GM12878 (cell line): Measurements from ENCODE around the gene ANKRD6. TPM values are rescaled to one million over a fixed set of nuclear protein-coding genes. Genes with fewer than 3 reads are reported as not detected.

Experiments
- ATAC-seq: fragments of 200-7000 bp; cut with Tn5 transposase; 3 replicates; pipeline ENCODE4 v1.9.1; 2020; ENCODE audit warnings: mild to moderate bottlenecking, moderate library complexity
- BruUV-seq: library from RNA; stranded (reverse); fragments of 400-500 nt; replicated peaks from 2 replicates; lab custom pipeline; 2021; lab: Mats Ljungman, UMichigan
- CTCF ChIA-PET: fragments of 300-600 bp; sonication (Branson Sonifier 250); formaldehyde crosslinking; extraction: SDS; loops from one replicate; lab custom pipeline; 2021; ENCODE audit warnings: inconsistent platforms; lab: Yijun Ruan, JAX
- POLR2A ChIA-PET: fragments of 350-600 bp; formaldehyde crosslinking; extraction: SDS; loops from one replicate; lab custom pipeline; 2021; ENCODE audit warnings: inconsistent platforms; lab: Charles Lee
- RAD21 ChIA-PET: fragments of 300-600 bp; sonication (Branson Sonifier 250); formaldehyde crosslinking; loops from one replicate; lab custom pipeline; 2023; ENCODE audit warnings: antibody characterized with exemption; ENCODE audit not compliant: unreplicated experiment; lab: Charles Lee
- SMC1A ChIA-PET: fragments of 300-600 bp; sonication (Branson Sonifier 250); formaldehyde crosslinking; loops from one replicate; lab custom pipeline; 2023; ENCODE audit not compliant: unreplicated experiment, uncharacterized antibody; lab: Charles Lee
- DNase-seq: peaks from one replicate; pipeline ENCODE4 v3.0.0-alpha.2; 2011; ENCODE audit warnings: low read depth, low spot score
- FAIRE-seq: peaks from 3 replicates; lab custom pipeline; 2011; peaks lifted over from hg19 to GRCh38; lab: Jason Lieb, UNC
- H2AFZ ChIP-seq: 2 replicates; pipeline ENCODE4 v1.6.0; 2011; ENCODE audit warnings: low read depth, low read length, control low read depth; ENCODE audit not compliant: control insufficient read depth
- H3K27ac ChIP-seq: 2 replicates; pipeline ENCODE4 v1.5.1; 2011; ENCODE audit warnings: control low read depth; ENCODE audit not compliant: control insufficient read depth, insufficient read depth
- H3K27me3 ChIP-seq, 2 experiments: replicated peaks in 1 of 2; 2 replicates each; pipeline versions ENCODE4 v1.6.0 to v1.6.1; 2011; ENCODE audit warnings: low read length in 1 of 2; ENCODE audit not compliant: control insufficient read depth in 2 of 2, insufficient read depth in 2 of 2
- H3K36me3 ChIP-seq, 2 experiments: 2 replicates each; pipeline ENCODE4 v1.5.1; 2011; ENCODE audit warnings: low read length in 1 of 2; ENCODE audit not compliant: control insufficient read depth in 2 of 2, insufficient read depth in 2 of 2
- H3K4me1 ChIP-seq: 2 replicates; pipeline ENCODE4 v1.6.1; 2011; ENCODE audit warnings: mild to moderate bottlenecking, low read length, moderate library complexity, mixed read lengths; ENCODE audit not compliant: control insufficient read depth, insufficient read depth
- H3K4me2 ChIP-seq: 2 replicates; pipeline ENCODE4 v1.6.0; 2011; ENCODE audit warnings: control low read depth; ENCODE audit not compliant: control insufficient read depth, insufficient read depth
- H3K4me3 ChIP-seq: fragments of 200-600 bp; sonication (generic); 2 replicates; pipeline ENCODE4 v1.5.1; 2016
- H3K79me2 ChIP-seq: 2 replicates; pipeline ENCODE4 v1.6.0; 2011; ENCODE audit warnings: low read length; ENCODE audit not compliant: control insufficient read depth, insufficient read depth
- H3K9ac ChIP-seq: 2 replicates; pipeline ENCODE4 v1.8.0; 2011; ENCODE audit warnings: low read length, control low read depth, mixed read lengths; ENCODE audit not compliant: control insufficient read depth, insufficient read depth
- H3K9me3 ChIP-seq: replicated peaks from 3 replicates; pipeline ENCODE4 v1.5.1; 2011; ENCODE audit warnings: mild to moderate bottlenecking, low read length; ENCODE audit not compliant: control insufficient read depth, insufficient read depth
- H4K20me1 ChIP-seq: 2 replicates; pipeline ENCODE4 v1.6.0; 2011; ENCODE audit not compliant: control insufficient read depth, insufficient read depth
- CREB1 ChIP-seq: IDR thresholded peaks from 2 replicates; pipeline ENCODE4 v1.6.1; 2012; ENCODE audit warnings: low read depth, mild to moderate bottlenecking, inconsistent platforms
- RAD21 ChIP-seq: IDR thresholded peaks from 2 replicates; pipeline ENCODE4 v1.6.1; 2011; ENCODE audit warnings: mild to moderate bottlenecking, low read depth, low read length, moderate library complexity; ENCODE audit not compliant: insufficient read depth
- RB1 ChIP-seq: fragments of 450-650 bp; formaldehyde crosslinking; IDR thresholded peaks from 2 replicates; pipeline ENCODE4 v1.6.1; 2017; ENCODE audit warnings: mild to moderate bottlenecking, borderline replicate concordance
- RELB ChIP-seq: fragments of 450-650 bp; IDR thresholded peaks from 2 replicates; pipeline ENCODE4 v1.6.1; 2017; ENCODE audit warnings: low read depth, mild to moderate bottlenecking, moderate library complexity
- TBL1XR1 ChIP-seq: IDR thresholded peaks from 2 replicates; pipeline ENCODE4 v1.6.1; 2012; ENCODE audit warnings: low read depth, low read length, improper control_type of control experiment
- ZNF592 ChIP-seq: fragments of 450-650 bp; IDR thresholded peaks from 2 replicates; pipeline ENCODE4 v1.6.1; 2017; ENCODE audit warnings: mild to moderate bottlenecking, moderate library complexity
- WGBS: methylation state at CpG from one replicate; pipeline ENCODE4 v1.1.6; 2016; ENCODE audit warnings: low lambda C conversion rate; ENCODE audit not compliant: insufficient replicate concordance, insufficient coverage; ENCODE audit errors: missing lambda C conversion rate; 5-methylcytosine and 5-hydroxymethylcytosine counted together
- in situ Hi-C: fragments of 300-500 bp; cut with MboI; formaldehyde crosslinking; loops from 9 replicates; pipeline ENCODE4 v1.14.3; 2018; ENCODE audit warnings: mixed read lengths
- intact Hi-C: fragments of 100-400 bp; cut with micrococcal nuclease; formaldehyde crosslinking; loops from one replicate; pipeline ENCODE4 v1.14.2; 2022; ENCODE audit not compliant: unreplicated experiment
- polyA plus RNA-seq, 11 experiments: library from polyadenylated mRNA; depleted of rRNA in 4 of 11; unstranded in 6 of 11; stranded (reverse) in 5 of 11; fragments of >200 nt; fragmentation: Nextera tagmentation in 4 of 11; fragmentation: Illumina TruSeq in 1 of 11; extraction: Ambion mirVana in 4 of 11; extraction: Trizol in 1 of 11; gene quantifications; 1 replicate in 1 of 11; 2 replicates in 10 of 11; pipeline versions ENCODE4 v1.2.1 to v1.2.3, GENCODE V29; 2011 to 2016; ENCODE audit warnings: inconsistent platforms in 2 of 11, missing spikeins in 2 of 11, low read depth in 1 of 11
- total RNA-seq, 4 experiments: library from RNA; depleted of rRNA in 3 of 4; stranded (reverse); fragments of >200 nt in 3 of 4; fragmentation: Illumina TruSeq in 1 of 4; extraction: Trizol in 1 of 4; gene quantifications; 2 replicates each; pipeline versions ENCODE4 v1.2.1 to v1.2.3, GENCODE V29; 2013 to 2021

Gene ANKRD6
- total and polyA plus RNA-seq, 10 of the 15 experiments (the other 5 are each of a cell fraction or from before 2014, with no cell fraction given) = 0.03 to 0.90 (median 0.38) TPM

- Histone ChIP-seq H3K4me2 (no peak overlapping the region), H3K27me3 (no peaks in the 10 kb centered on the region), H3K4me1 (no peaks in the 10 kb centered on the region), H3K27ac (no peak overlapping the region), H2AFZ (no peak overlapping the region), H3K36me3 (peaks cover 11 to 33% of the 10 kb centered on the region in 2 experiments), H3K4me3 (no peak overlapping the region), H3K9me3 (no peaks in the 10 kb centered on the region), H4K20me1 (no peaks in the 10 kb centered on the region), H3K9ac (no peak overlapping the region), H3K79me2 (no peaks in the 10 kb centered on the region)
- no peak for DNase-seq
- WGBS = 100% methylated on average over 1 of the region's 1 CpG
- TF ChIP-seq RELB (no peak), RAD21 (no peak), RB1 (no peak), ZNF592 (no peak), CREB1 (no peak), TBL1XR1 (no peak)
- SMC1A ChIA-PET = no interaction called here
- no TSS peak for BruUV-seq
- RAD21 ChIA-PET = no interaction called here
- CTCF ChIA-PET = no interaction called here
- no peak for FAIRE-seq
- POLR2A ChIA-PET = interaction anchor here (0.5 to 1.0 kb wide), 2 partner anchors 12 to 163 kb away, joined by 3 to 4 read pairs; partner anchors contain the start of gene LYRM2
- in situ Hi-C loops (no loop called here), intact Hi-C loops (no loop called here)
- no peak for ATAC-seq
Measured at GRCh38 chr6:89649682-89650081, 216.7 kb downstream of the ANKRD6 start.
